ENCODE data around the gene RPL13. TPM values are rescaled to one million over a fixed set of nuclear protein-coding genes. Genes with fewer than 3 reads are reported as not detected.

Gene RPL13
- total and polyA plus RNA-seq, 10 of the 15 experiments (the other 5 are each of a cell fraction or from before 2014, with no cell fraction given), result 386 to 9,428 (median 2,486) TPM

DNA sequence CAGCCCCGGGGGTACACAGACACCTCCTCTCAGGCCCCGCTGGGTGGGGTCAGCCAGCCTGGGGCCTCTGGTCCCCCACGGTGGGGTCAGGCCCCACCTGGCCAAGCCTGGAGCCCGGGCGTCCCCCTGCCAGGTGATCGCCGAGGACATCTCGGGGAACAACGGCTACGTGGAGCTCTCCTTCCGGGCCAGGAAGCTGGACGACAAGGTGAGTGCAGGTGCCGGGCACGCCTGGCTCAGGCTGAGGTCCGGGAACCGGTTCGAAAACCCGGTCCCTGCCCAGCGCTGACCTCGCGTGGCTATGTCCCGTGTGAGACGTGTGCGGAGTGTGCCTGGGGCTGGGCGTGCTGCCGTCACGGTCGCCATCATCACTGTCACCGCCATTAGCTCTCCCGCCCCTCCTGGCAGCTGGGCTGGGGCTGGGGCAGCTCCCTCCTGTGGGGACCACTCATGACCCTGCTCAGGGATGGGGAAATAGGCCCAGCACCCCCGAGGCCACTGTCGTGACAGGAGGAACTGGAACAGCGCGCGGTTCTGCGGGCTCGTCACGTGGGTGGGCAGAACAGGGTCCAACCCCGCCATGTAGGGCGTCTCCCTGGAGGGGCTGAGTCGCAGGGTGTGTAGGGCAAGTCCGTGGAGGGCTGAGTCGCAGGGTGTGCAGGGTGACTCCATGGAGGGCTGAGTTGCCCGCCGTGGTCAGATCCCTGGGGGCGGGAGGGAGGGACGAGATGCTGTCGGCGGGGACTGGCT is 23.6 kb downstream of the RPL13 start:
- ChIA-PET RAD21 (ENCODE audit: unreplicated experiment) (no interaction called here), POLR2A (no interaction called here), CTCF (no interaction called here), SMC1A (ENCODE audit: uncharacterized antibody, unreplicated experiment) (no interaction called here)
- no peaks in the 10 kb centered on the region; the same call in 2 of the 3 replicates for H3K9me3 ChIP-seq (replicated peaks; ENCODE audit: control insufficient read depth, insufficient read depth, low read length)
- 73% methylated on average over 38 of the region's 49 CpGs for WGBS (ENCODE audit: insufficient coverage, insufficient replicate concordance, low lambda C conversion rate, missing lambda C conversion rate)
- no peak overlapping the region for H3K27ac ChIP-seq (ENCODE audit: control insufficient read depth, insufficient read depth)
- intact Hi-C loops (cut with micrococcal nuclease; ENCODE audit: unreplicated experiment) (no loop called here), in situ Hi-C loops (cut with MboI) (no loop called here)
- H2AFZ ChIP-seq (ENCODE audit: control insufficient read depth, low read depth, low read length), result no peak overlapping the region
- no peaks in the 10 kb centered on the region for H3K36me3 ChIP-seq (ENCODE audit: control insufficient read depth in 2 of 2, insufficient read depth in 2 of 2, low read length in 1 of 2)
- ATAC-seq, result no peak
- TF ChIP-seq, protein P1, sequence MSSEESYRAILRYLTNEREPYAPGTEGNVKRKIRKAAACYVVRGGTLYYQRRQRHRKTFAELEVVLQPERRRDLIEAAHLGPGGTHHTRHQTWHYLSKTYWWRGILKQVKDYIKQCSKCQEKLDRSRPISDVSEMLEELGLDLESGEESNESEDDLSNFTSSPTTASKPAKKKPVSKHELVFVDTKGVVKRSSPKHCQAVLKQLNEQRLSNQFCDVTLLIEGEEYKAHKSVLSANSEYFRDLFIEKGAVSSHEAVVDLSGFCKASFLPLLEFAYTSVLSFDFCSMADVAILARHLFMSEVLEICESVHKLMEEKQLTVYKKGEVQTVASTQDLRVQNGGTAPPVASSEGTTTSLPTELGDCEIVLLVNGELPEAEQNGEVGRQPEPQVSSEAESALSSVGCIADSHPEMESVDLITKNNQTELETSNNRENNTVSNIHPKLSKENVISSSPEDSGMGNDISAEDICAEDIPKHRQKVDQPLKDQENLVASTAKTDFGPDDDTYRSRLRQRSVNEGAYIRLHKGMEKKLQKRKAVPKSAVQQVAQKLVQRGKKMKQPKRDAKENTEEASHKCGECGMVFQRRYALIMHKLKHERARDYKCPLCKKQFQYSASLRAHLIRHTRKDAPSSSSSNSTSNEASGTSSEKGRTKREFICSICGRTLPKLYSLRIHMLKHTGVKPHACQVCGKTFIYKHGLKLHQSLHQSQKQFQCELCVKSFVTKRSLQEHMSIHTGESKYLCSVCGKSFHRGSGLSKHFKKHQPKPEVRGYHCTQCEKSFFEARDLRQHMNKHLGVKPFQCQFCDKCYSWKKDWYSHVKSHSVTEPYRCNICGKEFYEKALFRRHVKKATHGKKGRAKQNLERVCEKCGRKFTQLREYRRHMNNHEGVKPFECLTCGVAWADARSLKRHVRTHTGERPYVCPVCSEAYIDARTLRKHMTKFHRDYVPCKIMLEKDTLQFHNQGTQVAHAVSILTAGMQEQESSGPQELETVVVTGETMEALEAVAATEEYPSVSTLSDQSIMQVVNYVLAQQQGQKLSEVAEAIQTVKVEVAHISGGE (CRISPR knock-in tag; IDR thresholded peaks at IDR 0.05), result no peak
- TF ChIP-seq CBX3 (IDR thresholded peaks at IDR 0.05; ENCODE audit: borderline replicate concordance, low read depth), result no peak
- no peak for TF ChIP-seq RELA (IDR thresholded peaks at IDR 0.05; ENCODE audit: borderline replicate concordance, partially characterized antibody)
- no peak for TF ChIP-seq SREBF1 (IDR thresholded peaks at IDR 0.05; ENCODE audit: low read length)
- H4K20me1 ChIP-seq (ENCODE audit: control insufficient read depth, insufficient read depth), result no peaks in the 10 kb centered on the region
- no peak overlapping the region for H3K4me3 ChIP-seq
- H3K27me3 ChIP-seq (replicated peaks in 1 of 2; ENCODE audit: control insufficient read depth in 2 of 2, insufficient read depth in 2 of 2, low read length in 1 of 2), result no peaks in the 10 kb centered on the region
- BruUV-seq (replicated peaks), result no TSS peak
- no peak for FAIRE-seq
- no peak overlapping the region for H3K4me2 ChIP-seq (ENCODE audit: control insufficient read depth, insufficient read depth)
- no peaks in the 10 kb centered on the region for H3K4me1 ChIP-seq (ENCODE audit: control insufficient read depth, insufficient read depth, low read length)
- no peaks in the 10 kb centered on the region for H3K79me2 ChIP-seq (ENCODE audit: control insufficient read depth, insufficient read depth, low read length)
- DNase-seq (ENCODE audit: low read depth, low spot score), result no peak
- no peak overlapping the region for H3K9ac ChIP-seq (ENCODE audit: control insufficient read depth, insufficient read depth, low read length)
